Peyer's patch (tissue), 4 donors: ENCODE data around the gene MDFIC. TPM values are rescaled to one million over a fixed set of nuclear protein-coding genes. Genes with fewer than 3 reads are reported as not detected.

ENCODE experiments used
- DNase-seq, 3 donors: peaks; one replicate each; pipeline ENCODE4 v3.0.0-alpha.2; 2017 to 2019
- H3K27ac ChIP-seq, 4 donors: fragments of 200-600 bp; sonication (generic); one replicate each; pipeline ENCODE4 v1.5.1; 2016 to 2019
- H3K27me3 ChIP-seq, 2 donors: fragments of 200-600 bp; sonication (generic); one replicate each; pipeline ENCODE4 v1.5.1; 2019
- H3K36me3 ChIP-seq, 3 donors: fragments of 200-600 bp; sonication (generic); one replicate each; pipeline ENCODE4 v1.5.1; 2016 to 2019
- H3K4me1 ChIP-seq, 4 donors: fragments of 200-600 bp; sonication (generic); one replicate each; pipeline ENCODE4 v1.5.1; 2016 to 2019
- H3K4me3 ChIP-seq, 4 donors: fragments of 200-600 bp; sonication (generic); 1 replicate in 3 of 4; 2 replicates in 1 of 4; pipeline ENCODE4 v1.5.1; 2016 to 2019; ENCODE audit warnings: mild to moderate bottlenecking in 1 of 4
- H3K9me3 ChIP-seq, 4 donors: fragments of 200-600 bp; sonication (generic); one replicate each; pipeline ENCODE4 v1.5.1; 2016 to 2019; ENCODE audit warnings: mild to moderate bottlenecking in 1 of 4
- POLR2A ChIP-seq, 2 donors: fragments of 450-650 bp; IDR thresholded peaks; one replicate each; pipeline ENCODE4 v1.5.1; 2017; ENCODE audit warnings: antibody characterized with exemption in 2 of 2, mild to moderate bottlenecking in 2 of 2, moderate library complexity in 2 of 2
- total RNA-seq, 4 donors: library from RNA; depleted of rRNA; stranded (reverse); fragments of >200 nt; gene quantifications; one replicate each; pipeline ENCODE4 v1.1.0, GENCODE V29; 2016
- TF ChIP-seq, protein P1 (sequence below), 6 experiments: fragments of 450-650 bp in 4 of 6; fragments of 200-600 bp in 2 of 6; sonication (generic) in 1 of 6; IDR thresholded peaks; one replicate each; pipeline ENCODE4 v1.5.1; 2017 to 2019; ENCODE audit warnings: antibody characterized with exemption in 6 of 6, mild to moderate bottlenecking in 3 of 6, moderate library complexity in 1 of 6

MDFIC gene
- total RNA-seq, 4 donors from 2014 or later: 4.3 to 36.3 (median 9.0) TPM

DNA sequence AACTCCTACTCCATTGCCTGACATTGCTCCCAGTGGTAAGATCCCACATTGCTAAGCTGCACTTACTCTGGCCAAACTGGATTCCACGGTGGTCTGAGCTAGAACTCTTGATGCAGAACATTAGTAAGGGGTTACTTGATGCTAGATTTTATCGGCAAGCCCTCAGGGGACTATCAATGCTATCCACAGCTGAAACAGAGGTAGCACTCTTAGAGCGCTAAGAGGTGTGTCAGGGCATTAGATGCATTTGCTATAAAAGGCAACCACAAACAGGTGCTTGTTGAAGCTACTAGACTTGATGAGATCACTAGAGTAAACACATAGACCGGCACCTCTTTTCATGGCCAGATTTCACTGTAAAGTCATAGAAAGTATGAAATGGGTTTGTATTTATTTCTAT is 116.3 kb downstream of the MDFIC start:
- Histone ChIP-seq H3K4me3 (no peak overlapping the region), H3K4me1 (no peaks in the 10 kb centered on the region), H3K27ac (no peak overlapping the region), H3K9me3 (no peaks in the 10 kb centered on the region), H3K36me3 (no peaks in the 10 kb centered on the region), H3K27me3 (no peaks in the 10 kb centered on the region)
- no peak for TF ChIP-seq POLR2A (IDR thresholded peaks at IDR 0.05)
- TF ChIP-seq, protein P1, sequence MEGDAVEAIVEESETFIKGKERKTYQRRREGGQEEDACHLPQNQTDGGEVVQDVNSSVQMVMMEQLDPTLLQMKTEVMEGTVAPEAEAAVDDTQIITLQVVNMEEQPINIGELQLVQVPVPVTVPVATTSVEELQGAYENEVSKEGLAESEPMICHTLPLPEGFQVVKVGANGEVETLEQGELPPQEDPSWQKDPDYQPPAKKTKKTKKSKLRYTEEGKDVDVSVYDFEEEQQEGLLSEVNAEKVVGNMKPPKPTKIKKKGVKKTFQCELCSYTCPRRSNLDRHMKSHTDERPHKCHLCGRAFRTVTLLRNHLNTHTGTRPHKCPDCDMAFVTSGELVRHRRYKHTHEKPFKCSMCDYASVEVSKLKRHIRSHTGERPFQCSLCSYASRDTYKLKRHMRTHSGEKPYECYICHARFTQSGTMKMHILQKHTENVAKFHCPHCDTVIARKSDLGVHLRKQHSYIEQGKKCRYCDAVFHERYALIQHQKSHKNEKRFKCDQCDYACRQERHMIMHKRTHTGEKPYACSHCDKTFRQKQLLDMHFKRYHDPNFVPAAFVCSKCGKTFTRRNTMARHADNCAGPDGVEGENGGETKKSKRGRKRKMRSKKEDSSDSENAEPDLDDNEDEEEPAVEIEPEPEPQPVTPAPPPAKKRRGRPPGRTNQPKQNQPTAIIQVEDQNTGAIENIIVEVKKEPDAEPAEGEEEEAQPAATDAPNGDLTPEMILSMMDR (IDR thresholded peaks at IDR 0.05): no peak
- no peak for DNase-seq

DNA sequence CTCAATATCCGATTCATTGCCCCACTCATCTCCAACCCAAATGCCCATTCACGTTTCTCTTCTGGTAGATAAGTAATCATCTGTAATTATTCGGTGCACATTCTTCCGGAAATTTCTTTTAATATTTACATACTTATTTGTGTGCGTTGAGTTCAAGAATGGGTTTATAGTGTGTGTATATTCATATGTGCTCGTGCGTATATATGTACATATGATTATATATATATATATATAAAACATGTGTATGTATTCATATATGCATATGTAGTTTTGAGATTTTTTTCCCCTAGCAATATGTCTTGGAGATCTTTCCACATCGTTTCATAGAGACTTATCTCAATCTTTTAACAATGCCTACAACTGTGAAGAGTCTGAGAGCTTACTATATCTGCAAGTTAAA is 118.2 kb downstream of the MDFIC start:
- Histone ChIP-seq H3K4me3 (no peak overlapping the region), H3K36me3 (no peaks in the 10 kb centered on the region), H3K27me3 (no peaks in the 10 kb centered on the region), H3K4me1 (no peaks in the 10 kb centered on the region), H3K27ac (no peak overlapping the region), H3K9me3 (no peaks in the 10 kb centered on the region)
- TF ChIP-seq, protein P1 (IDR thresholded peaks at IDR 0.05): no peak
- no peak for TF ChIP-seq POLR2A (IDR thresholded peaks at IDR 0.05)
- DNase-seq: no peak

DNA sequence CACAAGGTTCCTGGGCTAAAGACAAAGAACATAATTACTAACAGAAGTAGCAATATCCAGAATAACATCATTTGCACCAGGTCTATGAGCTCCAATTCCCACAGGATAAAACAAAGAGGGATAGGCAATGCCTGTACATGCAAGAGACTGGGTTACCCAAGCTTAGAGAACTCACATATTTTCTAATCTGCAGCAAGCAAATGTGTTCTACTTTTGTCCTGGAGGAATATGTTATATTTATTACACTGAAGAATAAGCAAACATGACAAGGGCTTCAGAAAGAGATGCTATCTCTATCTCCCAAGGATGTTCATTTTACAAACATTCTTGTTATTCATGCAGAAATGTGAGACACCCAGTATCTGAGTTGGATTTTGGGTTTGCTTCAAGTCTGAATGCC is 118.6 kb downstream of the MDFIC start:
- Histone ChIP-seq H3K4me1 (no peaks in the 10 kb centered on the region), H3K9me3 (no peaks in the 10 kb centered on the region), H3K36me3 (no peaks in the 10 kb centered on the region), H3K27ac (no peak overlapping the region), H3K4me3 (no peak overlapping the region), H3K27me3 (no peaks in the 10 kb centered on the region)
- DNase-seq: no peak
- TF ChIP-seq POLR2A (IDR thresholded peaks at IDR 0.05): no peak
- TF ChIP-seq, protein P1 (IDR thresholded peaks at IDR 0.05): no peak

DNA sequence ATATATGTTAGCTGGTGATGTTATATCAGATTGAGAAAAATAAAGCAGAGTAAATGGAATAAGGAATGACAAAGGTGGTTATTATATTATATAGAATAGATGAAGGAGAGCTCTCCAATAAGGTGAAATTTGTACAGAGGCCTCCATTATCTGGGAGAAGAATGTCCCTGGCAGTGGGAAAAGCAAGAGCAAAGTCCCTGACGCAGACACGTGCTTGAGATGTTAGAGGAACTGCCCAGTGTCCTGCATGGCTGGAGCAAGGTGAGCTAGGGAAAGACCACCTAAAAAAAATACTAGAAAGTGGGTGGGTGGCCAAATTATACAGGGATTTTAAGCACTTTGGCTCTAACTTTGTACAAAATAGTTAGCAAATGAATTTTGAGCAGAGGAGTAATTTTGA is 120.7 kb downstream of the MDFIC start:
- H3K9me3 ChIP-seq: no peaks in the 10 kb centered on the region
- no peaks in the 10 kb centered on the region for H3K36me3 ChIP-seq
- DNase-seq: no peak
- TF ChIP-seq, protein P1 (IDR thresholded peaks at IDR 0.05): no peak
- no peak for TF ChIP-seq POLR2A (IDR thresholded peaks at IDR 0.05)
- H3K4me1 ChIP-seq: no peaks in the 10 kb centered on the region
- no peaks in the 10 kb centered on the region for H3K27me3 ChIP-seq
- H3K27ac ChIP-seq: no peak overlapping the region
- no peak overlapping the region for H3K4me3 ChIP-seq

DNA sequence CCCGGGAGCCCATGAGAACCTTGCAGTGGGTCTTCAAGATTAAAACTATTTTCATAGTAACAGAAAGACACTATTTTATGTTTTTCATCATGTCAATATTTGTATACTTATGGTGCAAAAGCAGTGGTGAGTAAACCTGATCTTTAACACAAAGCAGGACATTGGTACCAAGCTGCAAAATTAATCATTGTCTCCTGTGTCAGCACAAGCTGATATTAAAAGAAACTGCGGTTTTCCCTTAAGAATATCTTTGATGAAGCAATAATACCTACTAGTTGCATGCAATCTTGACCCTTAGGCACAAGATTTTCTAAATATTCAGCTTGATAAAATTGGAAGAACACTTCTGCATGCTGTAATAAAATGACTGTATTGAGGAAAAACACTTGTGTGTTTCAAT is 121.7 kb downstream of the MDFIC start:
- Histone ChIP-seq H3K9me3 (no peaks in the 10 kb centered on the region), H3K4me3 (no peak overlapping the region), H3K36me3 (no peaks in the 10 kb centered on the region), H3K27ac (no peak overlapping the region), H3K27me3 (no peaks in the 10 kb centered on the region), H3K4me1 (no peaks in the 10 kb centered on the region)
- TF ChIP-seq, protein P1 (IDR thresholded peaks at IDR 0.05): no peak
- no peak for TF ChIP-seq POLR2A (IDR thresholded peaks at IDR 0.05)
- DNase-seq: no peak

DNA sequence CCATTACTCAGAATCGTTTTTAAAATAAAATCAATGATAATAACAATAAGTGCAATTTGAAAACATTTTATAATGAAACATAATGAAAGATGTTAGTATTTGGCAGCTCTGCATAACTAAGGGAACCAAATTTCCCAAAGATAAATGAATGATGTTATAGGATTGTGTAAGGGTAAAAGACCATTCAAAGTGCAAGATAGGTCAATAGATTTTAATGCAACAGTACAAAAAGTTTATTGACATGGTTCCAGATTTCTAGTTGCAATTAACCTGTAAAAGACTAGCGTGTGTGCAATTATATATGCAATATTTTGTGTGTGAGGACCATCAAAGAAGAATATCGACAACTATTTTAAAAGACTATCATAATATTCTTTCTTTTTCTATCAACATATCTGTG is 122.3 kb downstream of the MDFIC start:
- H3K4me1 ChIP-seq: no peaks in the 10 kb centered on the region
- H3K36me3 ChIP-seq: no peaks in the 10 kb centered on the region
- no peaks in the 10 kb centered on the region for H3K27me3 ChIP-seq
- TF ChIP-seq, protein P1 (IDR thresholded peaks at IDR 0.05): no peak
- no peak for TF ChIP-seq POLR2A (IDR thresholded peaks at IDR 0.05)
- H3K9me3 ChIP-seq: no peaks in the 10 kb centered on the region
- no peak overlapping the region for H3K4me3 ChIP-seq
- H3K27ac ChIP-seq: no peak overlapping the region
- DNase-seq: no peak
